K562 (cell line): ENCODE measurements around the gene UBR4. TPM values are rescaled to one million over a fixed set of nuclear protein-coding genes. Genes with fewer than 3 reads are reported as not detected.

ENCODE experiments used
- ATAC-seq: fragments of 200-7000 bp; cut with Tn5 transposase; 3 replicates; pipeline ENCODE4 v1.9.1; 2020; ENCODE audit warnings: moderate library complexity
- BruUV-seq: library from RNA; stranded (reverse); fragments of 400-500 nt; replicated peaks from 2 replicates; lab custom pipeline; 2021; lab: Mats Ljungman, UMichigan
- CTCF ChIA-PET: fragments of 300-600 bp; formaldehyde crosslinking; extraction: SDS; loops from one replicate; lab custom pipeline; 2021; ENCODE audit warnings: low intra/inter-chr PET ratio; lab: Yijun Ruan, JAX
- POLR2A ChIA-PET: fragments of 300-600, 350-650 bp; sonication (Branson Sonifier 250); formaldehyde crosslinking; extraction: SDS; loops from one replicate; lab custom pipeline; 2021; ENCODE audit warnings: antibody characterized with exemption, inconsistent platforms; lab: Yijun Ruan, JAX
- DNase-seq, 4 experiments: peaks; one replicate each; pipeline versions ENCODE4 v3.0.0 to v3.0.0-alpha.2; 2011 to 2018; ENCODE audit warnings: low spot score in 3 of 4, mixed read lengths in 3 of 4; ENCODE audit errors: extremely low read depth in 1 of 4
- FAIRE-seq: peaks from 2 replicates; lab custom pipeline; 2011; peaks lifted over from hg19 to GRCh38; lab: Jason Lieb, UNC
- H2AFZ ChIP-seq: 2 replicates; pipeline ENCODE4 v1.6.0; 2011; ENCODE audit warnings: low read depth, low read length, control low read depth, inconsistent platforms
- H3K27ac ChIP-seq: fragments of 200-600 bp; 3 replicates; pipeline ENCODE4 v1.8.0; 2011; ENCODE audit warnings: low read depth, mild to moderate bottlenecking, control low read depth, inconsistent platforms, low read length, moderate library complexity, mixed read lengths; ENCODE audit errors: extremely low read depth
- H3K27me3 ChIP-seq, 2 experiments: fragments of 300-600 bp in 1 of 2; 2 replicates in 1 of 2; 3 replicates in 1 of 2; pipeline versions ENCODE4 v1.6.0 to v1.8.0; 2011; ENCODE audit warnings: inconsistent platforms in 2 of 2, low read length in 2 of 2, mild to moderate bottlenecking in 1 of 2, mixed read lengths in 1 of 2, moderate library complexity in 1 of 2; ENCODE audit not compliant: control insufficient read depth in 2 of 2, insufficient read depth in 2 of 2
- H3K36me3 ChIP-seq: fragments of 300-600 bp; 3 replicates; pipeline ENCODE4 v1.8.0; 2011; ENCODE audit warnings: mild to moderate bottlenecking, low read length, inconsistent platforms; ENCODE audit not compliant: control insufficient read depth, insufficient read depth
- H3K4me1 ChIP-seq, 2 experiments: fragments of 200-600 bp in 1 of 2; replicated peaks in 1 of 2; 2 replicates in 1 of 2; 3 replicates in 1 of 2; pipeline versions ENCODE4 v1.5.1 to v1.8.0; 2011; ENCODE audit warnings: inconsistent platforms in 2 of 2, low read length in 2 of 2, mild to moderate bottlenecking in 1 of 2, mixed read lengths in 1 of 2, moderate library complexity in 1 of 2; ENCODE audit not compliant: control insufficient read depth in 2 of 2, insufficient read depth in 2 of 2
- H3K4me2 ChIP-seq: 2 replicates; pipeline ENCODE4 v1.6.1; 2011; ENCODE audit warnings: low read length, control low read depth, inconsistent platforms, mixed read lengths; ENCODE audit not compliant: insufficient read depth
- H3K4me3 ChIP-seq: fragments of 200-600 bp; sonication (generic), shearing (Covaris generic); 2 replicates; pipeline ENCODE4 v1.5.1; 2016; ENCODE audit warnings: control low read depth, inconsistent platforms
- H3K79me2 ChIP-seq: fragments of 200-600 bp; 3 replicates; pipeline ENCODE4 v1.8.0; 2011; ENCODE audit warnings: low read length, inconsistent platforms; ENCODE audit not compliant: control insufficient read depth, insufficient read depth
- H3K9ac ChIP-seq, 2 experiments: 2 replicates each; pipeline versions ENCODE4 v1.6.0 to v1.6.1; 2011; ENCODE audit warnings: low read depth in 2 of 2, low read length in 2 of 2, control low read depth in 1 of 2, inconsistent platforms in 1 of 2, mild to moderate bottlenecking in 1 of 2, mixed read lengths in 1 of 2; ENCODE audit not compliant: insufficient read depth in 1 of 2
- H3K9me1 ChIP-seq: one replicate; pipeline ENCODE4 v1.6.0; 2011; ENCODE audit warnings: inconsistent platforms, mild to moderate bottlenecking, low read length, moderate library complexity; ENCODE audit not compliant: control insufficient read depth, insufficient read depth
- H3K9me3 ChIP-seq: replicated peaks from 2 replicates; pipeline ENCODE4 v1.5.1; 2011; ENCODE audit warnings: low read depth, low read length, inconsistent platforms; ENCODE audit not compliant: control insufficient read depth, insufficient read depth
- H4K20me1 ChIP-seq: replicated peaks from 2 replicates; pipeline ENCODE4 v1.6.1; 2011; ENCODE audit warnings: low read length, inconsistent platforms, mixed read lengths; ENCODE audit not compliant: control insufficient read depth, insufficient read depth
- CBX3 ChIP-seq, 2 experiments: IDR thresholded peaks; 1 replicate in 1 of 2; 2 replicates in 1 of 2; pipeline ENCODE4 v1.6.1; 2012; ENCODE audit warnings: inconsistent platforms in 2 of 2, low read length in 2 of 2, borderline replicate concordance in 1 of 2, control low read depth in 1 of 2
- RBM25 ChIP-seq: fragments of 200-400 bp; formaldehyde crosslinking; IDR thresholded peaks from 2 replicates; pipeline ENCODE4 v1.6.1; 2018; ENCODE audit warnings: low read length, low read depth, moderate library complexity; ENCODE audit not compliant: severe bottlenecking
- TEAD4 ChIP-seq, 2 experiments: sonication (generic) in 1 of 2; formaldehyde crosslinking in 1 of 2; IDR thresholded peaks; 2 replicates each; pipeline versions ENCODE4 v1.6.1 to v1.8.0; 2012 to 2022; ENCODE audit warnings: borderline replicate concordance in 1 of 2, inconsistent platforms in 1 of 2, low read length in 1 of 2, mild to moderate bottlenecking in 1 of 2, missing genetic modification reagents in 1 of 2
- ZNF224 ChIP-seq: sonication (generic); formaldehyde crosslinking; IDR thresholded peaks from 2 replicates; pipeline ENCODE4 v1.8.0; 2022; ENCODE audit warnings: mild to moderate bottlenecking, missing genetic modification reagents
- ZNF668 ChIP-seq: fragments of 250-450 bp; sonication (Bioruptor Pico); IDR thresholded peaks from 2 replicates; pipeline ENCODE4 v1.8.0; 2022; ENCODE audit warnings: mild to moderate bottlenecking, inconsistent platforms
- WGBS: fragments of 100-300 bp; shearing (Covaris generic); methylation state at CpG from one replicate; pipeline ENCODE4 v1.1.6; 2016; ENCODE audit warnings: low coverage, mixed read lengths; ENCODE audit not compliant: insufficient coverage; ENCODE audit errors: missing lambda C conversion rate; 5-methylcytosine and 5-hydroxymethylcytosine counted together
- in situ Hi-C: fragments of 300-500 bp; cut with MboI; formaldehyde crosslinking; loops from 4 replicates; pipeline ENCODE4 v1.15.0; 2018; ENCODE audit warnings: inconsistent platforms, mixed read lengths
- intact Hi-C: fragments of 100-400 bp; cut with micrococcal nuclease; formaldehyde crosslinking; loops from 2 replicates; pipeline ENCODE4 v1.14.2; 2022
- polyA plus RNA-seq, 8 experiments: library from polyadenylated mRNA; depleted of rRNA in 4 of 8; stranded (reverse) in 5 of 8; unstranded in 3 of 8; fragments of >200 nt; fragmentation: Nextera tagmentation in 2 of 8; fragmentation: Illumina TruSeq in 1 of 8; extraction: Ambion mirVana in 2 of 8; extraction: Trizol in 1 of 8; gene quantifications; 2 replicates each; pipeline versions ENCODE4 v1.2.1 to v1.2.3, GENCODE V29; 2011 to 2014; ENCODE audit warnings: inconsistent platforms in 1 of 8, missing spikeins in 1 of 8
- total RNA-seq, 7 experiments: library from RNA; depleted of rRNA in 6 of 7; stranded (reverse); fragments of >200 nt in 6 of 7; fragmentation: Illumina TruSeq in 2 of 7; extraction: Trizol in 2 of 7; gene quantifications; 2 replicates each; pipeline versions ENCODE4 v1.2.1 to v1.2.3, GENCODE V29; 2011 to 2021; ENCODE audit warnings: low replicate concordance in 1 of 7
- TF ChIP-seq, protein P1 (sequence below): fragments of 450-650 bp; IDR thresholded peaks from 2 replicates; pipeline ENCODE4 v1.6.1; 2018; ENCODE audit warnings: mild to moderate bottlenecking, low read depth; ENCODE audit not compliant: partially characterized antibody

The UBR4 gene
- total and polyA plus RNA-seq, 9 of the 15 experiments (the other 6 are each of a cell fraction or from before 2014, with no cell fraction given): 55.4 to 277 (median 123) TPM

DNA sequence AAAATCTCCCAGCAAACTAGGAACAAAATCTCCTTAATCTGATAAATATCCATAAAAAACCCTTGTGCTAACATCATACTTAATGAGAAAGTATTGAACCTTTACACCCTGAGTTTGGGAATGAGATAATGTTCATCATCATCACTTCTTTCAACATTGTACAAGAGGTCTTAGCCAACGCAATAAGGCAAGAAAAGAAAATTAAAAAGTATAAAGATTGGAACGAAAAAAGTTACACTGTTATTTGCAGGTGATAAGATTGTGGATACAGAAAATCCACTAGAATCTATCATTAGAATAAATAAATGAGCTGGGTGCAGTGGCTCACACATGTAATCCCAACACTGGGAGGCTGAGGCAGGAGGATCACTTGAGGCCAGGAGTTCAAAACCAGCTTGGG lies 76.7 kb downstream of the UBR4 start:
- Histone ChIP-seq H3K27me3 (no peaks in the 10 kb centered on the region), H4K20me1 (no peaks in the 10 kb centered on the region), H2AFZ (no peak overlapping the region), H3K9ac (no peak overlapping the region), H3K4me2 (no peak overlapping the region), H3K4me1 (no peaks in the 10 kb centered on the region), H3K4me3 (no peak overlapping the region), H3K27ac (no peak overlapping the region), H3K9me1 (no peaks in the 10 kb centered on the region), H3K9me3 (peaks cover 5% of the 10 kb centered on the region), H3K36me3 (peaks cover 95% of the 10 kb centered on the region), H3K79me2 (peaks cover 3% of the 10 kb centered on the region; the same call in 1 of the 3 replicates)
- 100% methylated on average over 2 of the region's 2 CpGs for WGBS
- intact Hi-C loops: no loop called here
- FAIRE-seq (no peak), DNase-seq (no peak), ATAC-seq (no peak)
- ChIA-PET POLR2A (interaction anchor here (0.7 to 2.3 kb wide), 5 partner anchors 8 to 45 kb away, joined by 3 to 8 read pairs (median 5); no protein-coding TSS in a partner anchor), CTCF (no interaction called here)
- no TSS peak for BruUV-seq
- in situ Hi-C loops: no loop called here
- TF ChIP-seq ZNF224 (CRISPR knock-in tag) (no peak), ZNF668 (CRISPR knock-in tag) (no peak), CBX3 (IDR thresholded peaks at IDR 0.05; ENCODE audit: borderline replicate concordance in 1 of 2, low read length in 2 of 2) (no peak; a peak in 1 of 3 replicates), TEAD4 (IDR thresholded peaks at IDR 0.05; ENCODE audit: low read length) (no peak), TEAD4 (CRISPR knock-in tag; IDR thresholded peaks at IDR 0.05; ENCODE audit: borderline replicate concordance) (no peak), RBM25 (peak; percentile 69)
- TF ChIP-seq, protein P1, sequence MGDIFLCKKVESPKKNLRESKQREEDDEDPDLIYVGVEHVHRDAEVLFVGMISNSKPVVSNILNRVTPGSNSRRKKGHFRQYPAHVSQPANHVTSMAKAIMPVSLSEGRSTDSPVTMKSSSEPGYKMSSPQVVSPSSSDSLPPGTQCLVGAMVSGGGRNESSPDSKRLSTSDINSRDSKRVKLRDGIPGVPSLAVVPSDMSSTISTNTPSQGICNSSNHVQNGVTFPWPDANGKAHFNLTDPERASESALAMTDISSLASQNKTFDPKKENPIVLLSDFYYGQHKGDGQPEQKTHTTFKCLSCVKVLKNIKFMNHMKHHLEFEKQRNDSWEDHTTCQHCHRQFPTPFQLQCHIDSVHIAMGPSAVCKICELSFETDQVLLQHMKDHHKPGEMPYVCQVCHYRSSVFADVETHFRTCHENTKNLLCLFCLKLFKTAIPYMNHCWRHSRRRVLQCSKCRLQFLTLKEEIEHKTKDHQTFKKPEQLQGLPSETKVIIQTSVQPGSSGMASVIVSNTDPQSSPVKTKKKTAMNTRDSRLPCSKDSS: peak; percentile 52
